Aorta (tissue), 5 donors: ENCODE measurements around the gene ABHD15. TPM values are rescaled to one million over a fixed set of nuclear protein-coding genes. Genes with fewer than 3 reads are reported as not detected.

Source experiments
- ATAC-seq: fragments of 200-7000 bp; cut with Tn5 transposase; one replicate; pipeline ENCODE4 v1.9.1; 2022; ENCODE audit warnings: moderate library complexity; ENCODE audit not compliant: low FRiP score
- DNase-seq, 2 donors: peaks; one replicate each; pipeline ENCODE4 v3.0.0-alpha.2; 2020
- H3K27ac ChIP-seq, 2 donors: one replicate each; pipeline ENCODE4 v1.5.1; 2013; ENCODE audit warnings: low read length in 2 of 2, mild to moderate bottlenecking in 2 of 2, moderate library complexity in 2 of 2, control low read depth in 1 of 2, inconsistent platforms in 1 of 2, low read depth in 1 of 2
- H3K27me3 ChIP-seq, 2 donors: one replicate each; pipeline ENCODE4 v1.6.1; 2013; ENCODE audit warnings: control low read depth in 1 of 2, low read length in 1 of 2, mild to moderate bottlenecking in 1 of 2, moderate library complexity in 1 of 2; ENCODE audit not compliant: insufficient read depth in 2 of 2, control insufficient read depth in 1 of 2
- H3K36me3 ChIP-seq, 2 donors: one replicate each; pipeline ENCODE4 v1.6.1; 2013; ENCODE audit warnings: control low read depth in 1 of 2, low read length in 1 of 2, mild to moderate bottlenecking in 1 of 2; ENCODE audit not compliant: insufficient read depth in 2 of 2, control insufficient read depth in 1 of 2
- H3K4me1 ChIP-seq, 2 donors: one replicate each; pipeline ENCODE4 v1.6.1; 2013; ENCODE audit warnings: low read length in 2 of 2, control low read depth in 1 of 2, mild to moderate bottlenecking in 1 of 2, moderate library complexity in 1 of 2; ENCODE audit not compliant: insufficient read depth in 2 of 2, control insufficient read depth in 1 of 2
- H3K4me3 ChIP-seq, 2 donors: one replicate each; pipeline ENCODE4 v1.5.1; 2013; ENCODE audit warnings: low read length in 2 of 2, control low read depth in 1 of 2, mild to moderate bottlenecking in 1 of 2
- H3K9me3 ChIP-seq: one replicate; pipeline ENCODE4 v1.6.1; 2013; ENCODE audit warnings: mild to moderate bottlenecking, low read length; ENCODE audit not compliant: control insufficient read depth
- WGBS, 2 donors: extraction: QIAGEN DNeasy Blood & Tissue Kit; methylation state at CpG; one replicate each; pipeline ENCODE4 v1.1.7; 2013; 5-methylcytosine and 5-hydroxymethylcytosine counted together
- intact Hi-C, 2 donors: fragments of 100-400 bp; cut with DNase I; formaldehyde crosslinking; loops; one replicate each; pipeline versions ENCODE4 v1.14.2 to v1.15.0; 2022
- polyA plus RNA-seq, 2 donors: library from polyadenylated mRNA; stranded (reverse); fragments of 200-250 nt; gene quantifications; one replicate each; pipeline ENCODE4 v1.2.3, GENCODE V29; 2013
- total RNA-seq, 2 donors: library from RNA; stranded (reverse); fragmentation: NEBNext Ultra II Directional; extraction: Animal tissue kit (Norgen Biotek cat#: 25700); gene quantifications; one replicate each; pipeline ENCODE4 v1.2.1, GENCODE V29; 2021
- donor health status: healthy with polysubstance abuse.
- donor health status: Bipolar disorder and iron deficiency.
- donor health status: DM: no; HTN: no; CAD: no.
- donor health status: DM: no; HTN: no; CAD: no.
- donor health status: DM: yes; HTN: yes; CAD: no.

Gene ABHD15
- total and polyA plus RNA-seq, 4 donors, result 2.8 to 9.8 (median 4.6) TPM

- Histone ChIP-seq H3K36me3 (no peaks in the 10 kb centered on the region), H3K27ac (no peak overlapping the region), H3K4me1 (no peaks in the 10 kb centered on the region), H3K4me3 (no peak overlapping the region), H3K9me3 (no peaks in the 10 kb centered on the region), H3K27me3 (no peaks in the 10 kb centered on the region)
- DNase-seq (peak; percentile 70 to 77), ATAC-seq (peak; percentile 13)
- 41 to 47% methylated on average over 22 of the region's 22 CpGs for WGBS, 2 donors
- intact Hi-C loops, result no loop called here
Observed at GRCh38 chr17:29577385-29578211, 10.8 kb upstream of the ABHD15 start.

GRCh38 chr17:29577001-29577370 is 10.1 kb upstream of the ABHD15 start:
- Histone ChIP-seq H3K9me3 (no peaks in the 10 kb centered on the region), H3K4me3 (no peak overlapping the region), H3K36me3 (no peaks in the 10 kb centered on the region), H3K27me3 (no peaks in the 10 kb centered on the region), H3K27ac (no peak overlapping the region), H3K4me1 (no peaks in the 10 kb centered on the region)
- WGBS, 2 donors, result 91 to 95% methylated on average over 9 of the region's 9 CpGs
- intact Hi-C loops, result no loop called here
- ATAC-seq (no peak), DNase-seq (no peak)

DNA sequence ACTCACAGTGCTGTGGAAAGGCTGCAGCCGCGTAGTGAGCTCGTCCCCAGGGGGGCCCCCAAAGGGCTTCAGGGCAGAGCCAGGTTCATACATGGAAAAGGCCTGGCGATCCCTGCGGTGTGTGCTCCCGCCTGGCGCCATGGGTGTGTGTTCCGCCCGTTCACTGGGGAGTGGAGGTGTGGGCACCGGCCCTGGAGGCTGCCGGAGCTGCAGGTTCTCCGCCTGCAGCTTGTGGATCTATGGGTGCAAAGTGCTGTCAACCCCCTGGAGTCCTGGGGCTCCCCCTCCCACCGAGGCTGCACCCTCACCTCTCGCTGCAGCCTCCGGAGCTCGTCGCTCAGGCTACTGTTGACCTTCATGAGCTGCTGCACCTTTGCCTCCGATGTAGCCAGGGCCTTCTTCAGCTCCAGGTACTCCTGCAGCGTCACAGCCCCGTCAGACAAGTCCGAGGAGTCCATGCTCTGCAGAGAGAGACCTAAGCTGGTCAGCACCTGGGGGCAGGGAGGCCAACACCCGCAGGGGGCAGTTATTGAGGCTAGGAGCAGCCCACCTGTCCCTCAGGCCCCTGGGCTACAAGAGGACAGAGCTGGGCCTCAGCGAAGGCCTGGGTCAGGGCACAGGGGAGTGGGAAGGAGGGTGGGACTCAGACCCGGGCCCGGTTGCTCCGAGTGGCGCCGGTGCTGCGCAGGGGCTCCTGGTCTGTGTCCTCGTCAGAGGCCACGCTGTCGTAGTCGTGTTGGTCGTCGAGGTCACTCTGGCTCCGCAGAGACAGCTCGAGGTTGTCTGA is 9.6 kb upstream of the ABHD15 start:
- H3K4me3 ChIP-seq, result no peak overlapping the region
- 91 to 94% methylated on average over 37 of the region's 37 CpGs for WGBS, 2 donors
- no peak for ATAC-seq
- intact Hi-C loops, result no loop called here
- peak in 1 of 2 donors; percentile 45 for DNase-seq
- H3K27me3 ChIP-seq, result no peaks in the 10 kb centered on the region
- no peaks in the 10 kb centered on the region for H3K36me3 ChIP-seq
- no peak overlapping the region for H3K27ac ChIP-seq
- no peaks in the 10 kb centered on the region for H3K9me3 ChIP-seq
- H3K4me1 ChIP-seq, result no peaks in the 10 kb centered on the region

- WGBS, 2 donors, result 82 to 85% methylated on average over 28 of the region's 28 CpGs
- intact Hi-C loops, result no loop called here
- Histone ChIP-seq H3K36me3 (no peaks in the 10 kb centered on the region), H3K4me1 (no peaks in the 10 kb centered on the region), H3K4me3 (no peak overlapping the region), H3K27me3 (no peaks in the 10 kb centered on the region), H3K27ac (no peak overlapping the region), H3K9me3 (no peaks in the 10 kb centered on the region)
- ATAC-seq (no peak), DNase-seq (peak; percentile 46 to 70)
Observed at GRCh38 chr17:29575511-29576213, 8.8 kb upstream of the ABHD15 start.

DNA sequence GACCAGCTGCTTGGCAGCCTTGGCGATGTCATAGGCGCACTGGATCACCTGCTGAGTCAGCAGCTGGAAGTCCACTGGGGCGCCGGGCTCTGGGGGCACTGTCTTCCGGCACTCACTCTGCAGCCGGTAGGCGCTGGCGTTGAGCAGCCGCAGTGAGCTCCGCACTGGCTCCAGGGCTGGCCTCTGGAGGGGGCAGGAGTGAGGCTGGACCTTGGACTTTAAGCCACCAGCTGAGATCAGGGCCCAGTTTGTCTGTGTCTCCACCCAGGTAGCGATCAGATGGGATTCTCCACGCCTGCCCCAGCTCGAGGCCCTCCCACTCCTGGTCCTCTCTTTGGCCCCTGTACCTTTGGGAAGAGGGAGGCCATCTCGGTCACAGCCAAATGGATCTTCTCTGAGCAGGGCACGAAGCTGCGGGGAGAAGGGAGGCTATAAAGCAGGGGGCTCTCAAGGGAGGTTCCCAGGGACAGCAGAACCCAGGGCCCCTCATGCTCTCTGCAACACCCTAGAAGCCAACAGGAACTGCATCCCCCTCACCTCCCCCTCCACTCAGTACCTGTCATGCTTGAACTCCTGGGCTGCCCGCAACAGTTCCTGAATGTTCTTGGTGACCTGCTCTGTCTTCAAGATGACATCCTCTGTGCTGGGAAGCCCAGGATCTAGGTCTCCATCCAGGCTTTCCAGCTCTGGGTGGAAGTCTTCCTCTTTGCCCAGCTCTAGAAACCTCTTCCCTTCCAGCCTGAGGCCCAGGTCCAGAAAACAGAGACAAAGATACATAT is 8.1 kb upstream of the ABHD15 start:
- ATAC-seq, result no peak
- Histone ChIP-seq H3K4me3 (no peak overlapping the region), H3K9me3 (no peaks in the 10 kb centered on the region), H3K4me1 (no peaks in the 10 kb centered on the region), H3K27ac (no peak overlapping the region), H3K27me3 (no peaks in the 10 kb centered on the region), H3K36me3 (no peaks in the 10 kb centered on the region)
- WGBS, 2 donors, result 84 to 86% methylated on average over 17 of the region's 17 CpGs
- peak; percentile 21 to 69 for DNase-seq
- intact Hi-C loops, result no loop called here

DNA sequence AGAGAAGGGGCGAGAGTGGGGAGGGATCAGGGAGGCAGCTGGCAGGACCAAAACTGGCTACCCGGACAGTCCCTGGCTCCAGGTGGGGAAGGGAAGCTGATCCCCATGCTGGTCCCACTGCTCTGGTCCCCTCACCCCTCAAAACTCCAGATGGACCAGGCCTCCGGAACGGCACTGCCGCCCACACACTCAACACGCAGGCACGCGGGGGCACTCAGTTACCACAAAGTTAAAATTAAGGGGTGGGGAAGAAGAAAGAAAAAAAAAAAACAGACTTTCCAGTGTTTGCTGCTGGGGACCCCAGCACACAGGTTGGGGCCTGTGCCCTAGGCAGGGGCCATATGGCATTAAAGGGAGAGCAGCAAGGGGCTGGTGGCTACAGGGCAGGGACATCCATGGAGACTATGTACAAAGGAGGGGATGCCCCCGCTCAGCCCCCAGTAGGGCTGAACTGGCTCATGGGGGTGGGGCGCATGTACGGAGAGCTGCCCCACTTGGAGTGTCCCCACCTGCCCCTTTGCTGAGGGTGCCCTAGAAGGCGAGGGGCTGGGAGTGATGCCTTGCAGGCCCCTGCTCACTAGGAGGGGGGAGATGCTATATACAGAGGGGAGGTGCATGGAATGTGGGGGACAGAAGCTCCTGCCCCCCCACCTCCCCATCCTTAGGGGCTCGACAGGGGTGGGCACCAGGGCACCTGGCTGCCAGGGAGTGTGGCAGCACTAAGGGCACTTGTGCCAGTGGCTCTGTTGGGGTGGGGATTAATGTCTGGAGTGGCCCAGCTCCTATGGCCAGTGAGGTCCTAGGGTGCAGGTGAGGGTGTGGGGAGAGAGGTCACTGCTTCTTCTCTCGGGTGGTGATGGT is 7.3 kb upstream of the ABHD15 start:
- DNase-seq, result peak; percentile 43 to 68
- no peak for ATAC-seq
- no peaks in the 10 kb centered on the region for H3K27me3 ChIP-seq
- no peaks in the 10 kb centered on the region for H3K4me1 ChIP-seq
- WGBS, 2 donors, result 81 to 82% methylated on average over 14 of the region's 14 CpGs
- intact Hi-C loops, result no loop called here
- H3K4me3 ChIP-seq, result no peak overlapping the region
- no peaks in the 10 kb centered on the region for H3K9me3 ChIP-seq
- H3K27ac ChIP-seq, result no peak overlapping the region
- H3K36me3 ChIP-seq, result no peaks in the 10 kb centered on the region

GRCh38 chr17:29573558-29573869 is 6.7 kb upstream of the ABHD15 start:
- H3K36me3 ChIP-seq, result no peaks in the 10 kb centered on the region
- no peaks in the 10 kb centered on the region for H3K9me3 ChIP-seq
- intact Hi-C loops, result no loop called here
- H3K27ac ChIP-seq, result no peak overlapping the region
- H3K4me1 ChIP-seq, result no peaks in the 10 kb centered on the region
- 81 to 86% methylated on average over 6 of the region's 6 CpGs for WGBS, 2 donors
- H3K27me3 ChIP-seq, result no peaks in the 10 kb centered on the region
- peak in 1 of 2 donors; percentile 39 for DNase-seq
- no peak for ATAC-seq
- no peak overlapping the region for H3K4me3 ChIP-seq
